Activated CD4-positive, alpha-beta T cell treated with anti-CD3 and anti-CD28 coated beads, Interleukin-2, amount 50 U/mL, for 48 hours (primary cell): Measurements from ENCODE around the gene C22orf15.
"Not testable (repeated sequence)": the region's sequence is repeated elsewhere in the genome, so short reads cannot be mapped to it uniquely, and the experiment has no call there.

ENCODE experiments used
- DNase-seq, 2 experiments: peaks; one replicate each; pipeline ENCODE4 v3.0.0-alpha.2; 2020

C22orf15 gene, protein sequence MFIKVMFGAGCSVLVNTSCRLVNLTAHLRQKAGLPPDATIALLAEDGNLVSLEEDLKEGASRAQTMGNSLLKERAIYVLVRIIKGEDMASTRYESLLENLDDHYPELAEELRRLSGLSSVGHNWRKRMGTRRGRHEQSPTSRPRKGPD

DNA sequence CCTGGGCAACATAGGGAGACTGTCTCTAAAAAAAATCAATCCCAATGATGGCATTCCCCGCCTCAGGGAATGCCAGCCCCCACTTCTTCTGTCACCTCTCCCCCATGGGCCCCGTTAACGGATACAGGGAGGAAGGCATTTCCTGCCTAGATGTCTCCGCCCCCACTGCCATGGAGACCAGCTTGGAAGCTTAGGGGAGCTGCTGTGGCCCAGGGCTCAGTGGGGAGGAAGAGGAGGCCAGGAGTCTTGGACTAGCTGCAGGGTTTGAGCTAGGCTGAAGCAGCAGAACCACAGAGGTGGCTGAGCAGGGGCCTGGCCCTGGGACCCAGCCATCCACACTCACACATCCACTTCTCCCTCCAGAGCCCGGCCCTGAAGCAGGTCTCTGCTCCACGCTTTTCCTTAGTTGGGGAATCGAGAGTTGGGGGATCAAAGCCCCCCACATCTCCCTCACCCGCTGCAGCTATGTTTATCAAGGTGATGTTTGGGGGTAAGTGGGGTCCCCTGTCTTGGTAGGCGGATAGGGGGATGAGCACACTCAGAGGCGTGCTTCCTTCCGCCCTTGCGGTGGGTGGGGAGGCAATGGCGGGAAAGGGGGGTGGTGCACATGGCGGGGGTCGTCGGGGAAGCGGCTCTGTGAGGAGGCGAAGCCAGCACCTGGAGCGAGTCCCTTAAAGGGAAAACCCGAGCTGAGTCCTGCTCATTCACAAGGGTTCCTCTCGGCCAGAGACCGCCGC lies at the start of gene C22orf15:
Gene C22orf15 (plus strand): TSS at position 149 of the 737 bp plus-strand sequence. CDS start 317 bp downstream, at position 466.
- peak in 1 of 2 experiments; percentile 26 for DNase-seq

DNA sequence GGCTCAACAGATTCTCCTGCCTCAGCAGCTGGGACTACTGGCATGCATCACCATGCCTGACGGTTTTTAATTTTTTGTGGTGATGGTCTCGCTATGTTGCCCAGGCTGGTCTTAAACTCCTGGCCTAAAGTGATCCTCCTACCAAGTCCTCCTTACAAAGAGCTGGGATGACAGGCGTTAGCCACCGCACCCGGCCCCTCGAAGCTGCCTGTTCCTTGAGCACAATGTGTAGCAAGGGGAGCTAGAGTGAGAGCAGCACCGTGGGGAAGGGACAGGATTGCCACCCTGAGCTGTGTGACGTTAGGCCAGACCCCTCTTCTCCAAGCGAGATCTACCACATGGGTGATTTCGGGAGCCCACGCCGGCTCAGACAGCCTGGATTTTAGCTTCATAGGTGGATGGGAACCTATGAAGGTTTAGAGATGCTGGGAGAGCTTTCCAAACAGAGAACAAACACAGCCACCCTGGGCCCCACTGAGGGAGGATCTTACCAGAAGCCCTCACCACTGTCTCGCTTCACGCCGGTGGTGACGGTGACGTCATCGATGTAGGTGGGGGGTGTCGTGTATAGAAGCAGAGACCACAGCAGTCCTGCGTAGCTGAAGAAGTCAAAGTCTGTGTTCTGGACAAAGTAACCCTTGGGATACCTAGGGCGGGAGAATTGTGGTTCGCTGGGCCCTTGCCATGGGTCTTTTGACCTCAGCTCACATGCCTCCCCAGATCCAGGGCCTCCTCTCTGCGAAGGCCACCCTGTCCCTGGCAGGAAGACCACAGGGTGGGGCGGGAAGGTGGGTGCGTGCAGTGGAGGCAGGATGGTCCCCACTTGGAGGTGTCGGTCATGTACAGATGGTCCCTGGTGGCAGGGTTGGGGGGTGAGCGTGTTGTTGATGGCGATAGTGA lies 48.8 kb upstream of the C22orf15 start:
- no peak for DNase-seq

DNA sequence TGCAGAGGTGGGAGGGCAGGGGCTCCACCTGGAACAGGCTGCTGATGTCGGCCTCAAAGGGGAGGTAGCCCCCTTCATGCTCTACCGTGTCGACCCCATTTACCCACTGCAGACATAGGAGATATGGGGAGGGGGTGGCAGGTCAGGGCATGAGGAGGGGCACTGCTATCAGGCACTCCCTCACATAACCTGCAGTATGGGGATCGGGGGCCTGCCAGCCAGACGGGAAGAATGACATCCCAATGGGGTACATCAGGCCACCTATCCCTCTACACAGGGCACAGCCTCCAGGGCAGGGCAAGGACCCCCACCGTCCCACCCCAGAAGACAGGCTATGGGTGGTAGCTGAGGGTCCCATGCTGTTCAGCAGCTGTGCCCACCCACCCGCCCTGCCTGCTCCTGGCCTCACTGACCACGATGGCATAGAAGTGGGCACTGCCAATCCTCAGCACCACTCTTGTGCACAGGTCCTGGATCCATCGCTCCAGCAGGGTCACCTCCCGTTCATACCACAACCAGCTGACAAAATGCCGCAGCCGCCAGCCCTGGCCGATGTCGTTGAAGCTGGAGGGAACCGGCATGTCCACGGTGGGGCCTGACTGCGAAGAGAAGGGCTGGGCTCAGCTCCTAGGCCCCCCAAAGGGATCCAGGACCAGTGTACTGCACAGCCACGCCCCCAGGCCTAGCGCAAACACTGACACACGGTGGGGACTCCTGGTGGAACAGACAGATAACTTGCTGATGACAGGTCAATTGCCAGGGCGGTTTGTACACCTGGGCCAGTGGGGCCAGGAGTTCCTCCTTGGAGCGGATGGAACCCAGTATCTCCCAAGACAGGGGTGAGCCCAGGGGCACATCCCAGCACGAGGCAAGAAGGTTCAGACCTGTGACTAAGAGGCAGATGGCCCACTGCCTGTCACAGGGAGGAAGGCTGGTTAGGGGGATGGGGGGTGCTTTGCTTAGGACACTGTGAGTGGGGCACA lies 47.9 kb upstream of the C22orf15 start:
- no peak for DNase-seq

DNA sequence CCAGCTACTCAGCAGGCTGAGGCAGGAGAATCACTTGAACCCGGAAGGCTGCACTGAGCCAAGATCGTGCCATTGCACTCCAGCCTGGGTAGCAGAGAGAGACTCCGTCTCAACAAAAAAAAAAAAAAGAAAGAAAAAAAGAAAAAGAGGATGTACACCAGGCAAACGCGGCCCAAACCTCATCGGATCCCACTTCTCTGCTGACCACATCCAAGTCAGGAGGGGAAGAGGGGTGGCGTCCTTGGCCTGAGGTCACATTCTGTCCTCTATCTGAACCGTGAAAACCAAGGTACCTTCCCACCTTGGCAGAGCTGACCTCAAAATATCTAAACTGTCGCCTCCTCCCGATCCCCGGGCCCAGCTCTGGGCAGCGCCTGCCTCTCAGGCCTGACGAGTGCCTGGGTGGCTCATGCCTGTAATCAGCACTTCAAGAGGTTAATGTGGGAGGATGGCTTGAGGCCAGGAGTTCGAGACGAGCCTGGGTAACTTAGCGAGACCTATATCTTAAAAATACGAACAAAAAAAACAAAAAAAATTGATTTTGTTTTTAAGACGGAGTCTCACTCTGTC lies 46.9 kb upstream of the C22orf15 start:
- no peak for DNase-seq

DNA sequence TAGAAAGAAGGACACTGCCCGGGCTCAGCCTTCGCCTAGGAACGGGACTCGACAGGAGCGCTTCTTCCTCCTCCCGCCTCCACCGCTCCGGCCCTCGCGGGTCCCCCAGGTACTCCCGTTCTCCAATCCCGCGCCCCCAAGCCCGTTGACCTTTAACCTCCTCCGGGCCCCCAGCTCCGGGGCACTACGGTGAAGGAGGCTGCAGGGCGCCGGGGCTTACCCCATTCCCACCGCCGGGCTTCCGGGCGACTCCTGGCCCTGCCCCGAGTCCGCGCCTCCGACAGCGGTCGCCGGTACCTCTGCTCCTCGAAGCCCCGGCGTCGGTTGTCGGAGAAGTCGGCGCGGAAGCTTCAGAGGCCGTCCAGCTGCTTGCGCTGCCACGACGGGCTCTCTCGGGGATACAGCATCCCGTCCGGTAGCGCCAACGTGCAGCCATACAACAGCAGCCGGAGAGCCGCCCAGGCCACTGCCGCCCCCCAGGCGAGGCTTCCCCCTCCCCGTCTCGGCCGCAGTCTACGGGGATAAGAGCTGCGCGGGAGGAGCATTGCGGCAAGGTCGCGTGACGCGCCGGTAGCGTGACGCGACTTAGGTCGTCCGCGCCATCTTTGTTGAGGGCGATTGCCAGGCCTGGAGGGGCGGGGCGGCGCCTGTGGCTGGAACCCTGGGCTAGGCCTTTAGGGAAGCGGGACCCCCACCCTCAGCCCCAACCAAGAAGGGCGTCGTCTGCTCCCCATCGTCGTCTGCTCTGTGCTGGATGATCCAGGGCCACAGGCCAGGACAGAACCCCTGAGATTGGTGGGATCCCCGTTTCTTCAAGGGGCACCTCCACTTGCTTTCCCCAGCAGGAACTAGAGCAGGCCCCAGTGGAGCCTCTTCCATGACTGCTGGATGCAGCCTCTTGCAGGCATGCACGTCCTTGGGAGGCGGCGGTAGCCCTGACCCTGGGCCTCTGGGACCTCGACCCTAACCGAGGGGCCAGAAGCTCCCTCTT lies 45.7 kb upstream of the C22orf15 start:
- peak; percentile 85 to 86 for DNase-seq

DNA sequence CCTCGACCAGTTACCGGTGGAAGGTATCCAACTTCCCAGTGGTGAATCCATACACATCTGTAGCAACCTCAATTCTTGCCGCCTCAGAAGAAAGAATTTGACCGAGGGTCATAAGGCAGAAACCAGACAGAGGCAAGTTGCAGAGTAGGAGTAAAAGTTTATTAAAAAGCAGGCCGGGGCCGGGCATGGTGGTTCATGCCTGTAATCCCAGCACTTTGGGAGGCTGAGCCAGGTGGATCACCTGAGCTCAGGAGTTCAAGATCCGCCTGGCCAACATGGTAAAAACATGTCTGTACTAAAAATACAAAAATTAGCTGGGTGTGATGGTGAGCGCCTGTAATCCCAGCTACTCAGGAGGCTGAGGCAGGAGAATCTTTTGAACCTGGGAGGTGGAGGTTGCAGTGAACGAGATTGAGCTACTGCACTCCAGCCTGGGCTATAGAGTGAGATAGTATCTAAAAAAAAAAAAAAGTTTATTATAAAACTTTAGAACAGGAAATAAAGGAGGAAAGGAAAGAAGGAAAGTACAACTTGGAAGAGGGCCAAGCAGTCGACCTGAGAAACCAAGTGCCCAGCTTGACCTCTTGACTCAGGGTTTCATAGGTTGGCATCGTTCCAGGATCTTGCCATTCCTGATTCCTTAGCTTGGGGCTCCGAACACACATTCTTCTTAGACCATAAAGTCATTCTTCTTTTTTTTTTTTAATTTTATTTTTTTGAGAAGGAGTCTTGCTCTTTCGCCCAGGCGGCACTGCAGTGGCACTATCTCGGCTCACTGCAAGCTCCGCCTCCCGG lies 44.2 kb upstream of the C22orf15 start:
- DNase-seq, result no peak

DNA sequence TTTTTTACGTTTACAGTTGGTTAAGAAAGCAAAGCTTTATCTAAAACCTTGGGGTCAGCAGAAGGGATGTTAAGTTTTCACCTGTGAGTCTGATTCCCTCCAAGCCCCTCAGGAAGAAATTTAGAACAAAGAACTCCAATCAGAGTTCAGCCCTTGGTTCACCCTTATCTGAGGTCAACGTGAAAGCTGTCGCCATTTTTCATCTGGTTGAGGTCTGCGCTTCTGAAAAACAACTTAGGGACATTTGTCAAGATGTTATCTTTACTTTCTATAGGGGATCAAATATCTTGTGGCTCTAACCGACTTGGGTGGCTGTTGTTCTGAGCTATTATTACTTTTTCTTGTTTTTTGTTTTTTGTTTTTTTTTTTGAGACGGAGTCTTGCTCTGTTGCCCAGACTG lies 41.9 kb upstream of the C22orf15 start:
- no peak for DNase-seq

DNA sequence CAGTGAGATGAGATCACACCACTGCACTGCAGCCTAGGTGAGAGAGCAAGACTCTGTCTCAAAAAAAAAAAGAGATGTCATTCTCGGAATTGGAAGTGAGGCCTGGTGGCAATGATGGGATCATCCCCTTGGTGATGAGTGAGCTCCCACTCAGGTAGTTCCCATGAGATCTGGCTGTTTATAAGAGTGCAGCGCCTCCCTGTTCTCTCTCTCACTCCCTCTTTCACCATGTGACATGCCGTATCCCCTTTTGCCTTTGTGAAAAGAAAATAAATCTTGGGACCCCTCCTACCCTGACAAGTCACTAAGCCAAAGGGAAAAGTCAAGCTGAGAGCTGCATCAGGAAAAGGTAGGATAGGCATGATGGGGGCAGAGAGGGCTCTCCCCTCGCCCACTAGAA lies 40.6 kb upstream of the C22orf15 start:
- no peak for DNase-seq

DNA sequence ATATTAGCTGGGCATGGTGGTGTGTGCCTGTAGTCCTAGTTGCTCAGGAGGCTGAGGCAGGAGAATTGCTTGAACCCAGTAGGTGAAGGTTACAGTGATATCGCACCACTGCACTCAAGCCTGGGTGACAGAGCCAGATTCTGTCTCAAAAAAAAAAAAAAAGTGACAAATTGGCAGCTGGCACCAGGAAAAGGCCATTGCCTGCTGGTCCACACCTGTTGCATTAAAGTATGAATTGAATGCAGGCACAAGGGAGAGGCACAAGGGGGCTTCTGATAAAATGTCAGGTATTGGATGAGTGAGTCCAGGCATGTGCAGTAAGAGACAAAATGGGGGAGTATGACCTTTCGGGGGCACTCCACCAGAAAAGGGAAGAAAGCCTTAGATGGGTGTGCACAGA lies 40.1 kb upstream of the C22orf15 start:
- no peak for DNase-seq

DNA sequence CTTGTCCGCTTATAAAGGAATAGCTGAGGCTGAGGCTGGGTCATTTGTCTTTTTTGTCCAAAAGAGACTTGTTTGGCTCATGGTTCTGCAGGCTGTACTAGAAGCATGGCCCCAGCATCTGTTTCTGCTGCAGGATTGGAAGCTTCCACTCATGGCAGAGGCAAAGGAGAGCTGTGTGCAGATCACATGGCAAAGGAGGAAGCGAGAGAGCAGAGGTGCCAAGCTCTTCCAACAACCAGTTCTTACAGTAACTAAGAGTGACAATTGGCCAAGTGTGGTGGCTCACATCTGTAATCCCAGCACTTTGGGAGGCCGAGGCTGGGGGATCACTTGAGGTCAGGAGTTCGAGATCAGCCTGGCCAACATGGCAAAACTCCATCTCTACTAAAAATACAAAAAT lies 34.7 kb upstream of the C22orf15 start:
- not testable (repeated sequence) for DNase-seq

DNA sequence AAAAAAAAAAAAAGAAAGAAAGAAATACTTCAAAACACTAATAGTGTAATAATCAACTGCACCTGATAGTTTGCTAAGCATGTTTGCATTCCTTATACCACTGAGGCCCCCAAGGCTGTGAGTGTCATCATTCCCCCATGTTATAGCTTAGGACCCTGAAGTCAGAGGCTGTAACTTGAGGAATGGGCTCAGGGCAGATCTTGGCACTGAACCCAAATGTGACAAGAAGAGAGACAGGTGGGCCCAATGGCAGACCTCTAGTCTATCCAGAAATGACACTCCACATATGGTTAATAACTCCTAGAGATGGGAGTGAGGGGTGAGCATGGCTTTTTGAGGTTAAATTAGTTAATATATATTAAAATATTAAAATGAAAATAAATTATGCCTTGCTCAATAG lies 25.1 kb upstream of the C22orf15 start:
- DNase-seq, result no peak

DNA sequence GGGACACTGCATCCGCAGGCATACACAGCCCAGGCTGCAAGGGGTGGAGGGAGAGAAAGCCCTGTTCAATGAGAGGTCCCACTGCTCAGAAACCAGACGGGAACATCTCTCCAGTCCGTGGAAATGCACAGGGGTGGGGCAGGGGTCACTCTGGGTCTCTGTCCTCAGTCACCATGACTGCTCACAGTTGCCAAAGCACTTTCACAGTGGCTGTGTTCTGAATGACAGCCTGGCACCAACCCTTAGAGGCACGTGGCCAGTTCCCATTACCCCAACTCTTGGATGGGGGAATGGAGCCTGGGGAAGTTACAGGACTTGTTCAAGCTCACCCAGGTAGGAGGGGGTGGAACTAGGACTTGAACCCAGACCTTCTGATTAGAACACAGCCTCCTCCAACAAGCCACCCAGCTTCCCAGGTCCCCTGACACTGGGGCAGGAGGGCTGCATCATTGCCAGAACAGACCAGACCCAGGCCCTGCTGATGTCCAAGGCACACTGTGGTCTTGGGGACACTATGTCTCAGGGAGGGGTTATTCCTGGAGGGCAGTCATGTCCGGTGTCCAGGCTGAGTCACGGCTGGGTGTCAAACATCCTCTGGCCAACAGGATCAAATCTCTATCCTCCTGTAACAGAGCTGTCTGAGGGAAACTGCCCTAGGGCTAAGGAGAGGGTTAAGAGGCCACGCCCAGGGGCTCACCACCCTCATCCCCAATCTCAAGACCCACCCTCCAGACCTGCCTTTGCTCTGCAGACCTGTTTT lies 20.1 kb upstream of the C22orf15 start:
- DNase-seq, result no peak

DNA sequence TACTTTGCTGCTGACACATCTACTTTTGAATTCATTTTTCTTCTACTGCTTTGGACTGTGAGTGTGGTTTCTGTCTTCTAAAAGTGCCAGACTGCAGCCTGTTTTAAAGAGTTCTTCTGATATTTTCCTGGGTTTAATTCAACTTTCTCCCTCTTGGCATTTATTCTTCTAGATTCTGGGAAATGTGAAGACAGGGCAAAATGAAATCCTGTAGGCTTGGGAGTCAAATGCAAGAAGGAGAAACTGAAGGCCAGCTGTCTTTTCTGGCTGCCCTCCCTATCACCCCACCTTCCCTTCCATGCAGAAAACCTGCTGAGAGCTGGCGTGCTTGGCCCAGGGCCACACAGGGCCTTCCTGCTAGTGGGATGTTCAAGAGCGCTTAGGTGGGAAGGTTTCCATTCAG lies 19.5 kb upstream of the C22orf15 start:
- no peak for DNase-seq

DNA sequence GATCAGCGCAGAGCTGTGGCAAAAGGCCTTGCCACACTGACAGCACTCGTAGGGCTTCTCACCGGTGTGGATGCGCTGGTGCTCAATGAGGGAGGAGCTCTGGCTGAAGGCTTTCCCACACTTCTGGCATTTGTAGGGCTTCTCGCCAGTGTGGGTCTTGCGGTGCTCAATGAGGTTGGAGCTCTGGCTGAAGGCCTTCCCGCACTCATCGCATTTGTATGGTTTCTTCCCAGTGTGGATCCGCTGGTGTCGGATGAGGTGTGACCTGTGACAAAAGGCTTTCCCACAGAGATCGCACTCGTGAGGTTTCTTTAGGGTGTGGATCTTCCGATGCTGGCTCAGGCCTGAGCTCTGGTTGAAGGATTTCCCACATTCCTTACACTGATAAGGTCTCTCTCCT lies 18.8 kb upstream of the C22orf15 start:
- no peak for DNase-seq

DNA sequence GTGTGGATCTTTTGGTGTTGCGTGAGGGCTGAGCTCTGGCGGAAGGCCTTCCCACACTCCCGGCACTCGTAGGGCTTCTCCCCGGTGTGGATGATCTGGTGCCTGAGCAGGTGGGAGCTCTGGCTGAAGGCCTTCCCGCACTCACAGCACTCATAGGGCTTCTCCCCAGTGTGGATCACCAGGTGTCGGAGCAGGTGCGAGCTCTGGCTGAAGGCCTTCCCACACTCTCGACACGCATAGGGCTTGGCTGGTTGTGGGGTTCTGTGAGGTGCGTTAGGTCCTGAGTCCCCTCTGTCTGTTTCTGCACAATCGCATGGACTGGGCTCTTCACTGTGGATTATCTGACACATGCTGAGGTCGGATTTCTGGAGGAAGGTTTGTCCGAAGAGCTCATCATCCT lies 18.3 kb upstream of the C22orf15 start:
- no peak for DNase-seq

DNA sequence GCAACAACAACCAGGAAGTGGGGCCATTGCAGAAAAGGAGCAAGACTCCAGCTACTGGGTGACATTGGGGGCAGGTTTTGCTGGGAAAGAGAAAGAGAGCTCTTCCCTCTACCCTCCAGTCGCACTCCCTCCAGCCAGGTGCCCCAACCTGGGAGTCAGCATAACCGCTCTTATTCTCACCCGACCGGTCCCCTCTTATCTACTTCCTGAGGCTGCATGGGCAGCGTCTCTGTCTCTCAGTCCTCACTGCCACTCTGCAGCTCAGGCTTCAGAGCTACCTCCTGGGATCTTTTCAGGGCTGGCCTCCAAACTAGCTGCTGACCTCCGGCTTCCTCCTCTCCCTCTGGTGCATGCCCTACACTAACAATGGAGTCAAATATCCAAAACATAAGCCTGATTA lies 17.0 kb upstream of the C22orf15 start:
- DNase-seq, result no peak

DNA sequence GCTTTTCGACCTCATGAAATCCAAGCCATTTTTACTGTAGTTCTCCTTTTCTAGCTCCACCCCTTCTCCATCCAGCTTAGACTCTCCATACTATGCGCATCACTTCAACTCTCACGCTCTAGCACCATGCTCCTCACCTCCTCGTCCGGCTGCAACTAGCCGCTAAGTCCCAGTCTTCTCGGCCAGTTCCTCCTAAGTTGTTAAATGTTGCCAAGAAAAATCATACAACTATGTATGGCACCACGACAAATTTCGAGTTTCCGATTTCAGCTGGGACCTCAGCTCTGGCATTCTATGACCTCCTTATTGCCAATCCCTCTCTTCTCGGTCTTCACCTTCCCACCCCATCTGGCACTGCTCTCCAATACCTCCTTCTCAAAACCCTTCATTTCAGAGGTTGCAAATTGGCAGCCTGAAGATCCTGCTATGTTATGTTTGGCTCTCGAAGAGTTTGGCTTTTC lies 12.9 kb upstream of the C22orf15 start:
- no peak for DNase-seq

DNA sequence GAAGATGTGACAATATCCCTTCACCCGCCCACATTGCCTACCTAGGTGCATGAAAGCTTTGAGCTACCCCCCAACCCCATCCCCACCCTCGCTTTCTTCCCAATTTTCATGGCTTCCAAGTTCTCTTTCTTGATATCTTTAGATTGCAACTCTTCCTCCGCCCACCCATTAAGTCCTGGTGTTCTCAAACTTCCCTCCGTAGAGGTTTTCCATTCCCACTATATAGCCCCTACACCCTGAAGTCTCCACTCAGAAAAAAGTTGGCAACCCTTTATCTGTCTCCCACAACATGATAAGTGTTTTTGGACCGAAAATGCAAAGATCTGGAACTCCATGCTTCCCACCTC lies 12.4 kb upstream of the C22orf15 start:
- no peak for DNase-seq
